Measurements from ENCODE around the gene MALL.
"Not testable (repeated sequence)": the region's sequence is repeated elsewhere in the genome, so short reads cannot be mapped to it uniquely, and the experiment has no call there.

Gene MALL

GRCh38 chr2:110097506-110098220 lies 18.0 kb downstream of the MALL start:
- DNase-seq (ENCODE audit: low spot score): no peak

- DNase-seq (ENCODE audit: low spot score): no peak
Observed at GRCh38 chr2:110095994-110096633, 19.5 kb downstream of the MALL start.

GRCh38 chr2:110094884-110095534 lies 20.6 kb downstream of the MALL start:
- not testable (repeated sequence) for DNase-seq (ENCODE audit: low spot score)

GRCh38 chr2:110093924-110094323 lies 21.7 kb downstream of the MALL start:
- not testable (repeated sequence) for DNase-seq (ENCODE audit: low spot score)

GRCh38 chr2:110090164-110090563 lies 25.5 kb downstream of the MALL start:
- DNase-seq (ENCODE audit: low spot score): not testable (repeated sequence)

GRCh38 chr2:110083757-110084156 lies 31.9 kb downstream of the MALL start:
- not testable (repeated sequence) for DNase-seq (ENCODE audit: low spot score)

GRCh38 chr2:110083162-110083561 lies 32.5 kb downstream of the MALL start:
- not testable (repeated sequence) for DNase-seq (ENCODE audit: low spot score)

- not testable (repeated sequence) for DNase-seq (ENCODE audit: low spot score)
Observed at GRCh38 chr2:110078104-110078503, 37.5 kb downstream of the MALL start.

GRCh38 chr2:110075896-110076295 lies 39.7 kb downstream of the MALL start:
- not testable (repeated sequence) for DNase-seq (ENCODE audit: low spot score)

GRCh38 chr2:110069869-110070268 lies 45.8 kb downstream of the MALL start:
- not testable (repeated sequence) for DNase-seq (ENCODE audit: low spot score)

- DNase-seq (ENCODE audit: low spot score): not testable (repeated sequence)
Observed at GRCh38 chr2:110068153-110068552, 47.5 kb downstream of the MALL start.

- DNase-seq (ENCODE audit: low spot score): not testable (repeated sequence)
Observed at GRCh38 chr2:110062332-110062731, 53.3 kb downstream of the MALL start.

- not testable (repeated sequence) for DNase-seq (ENCODE audit: low spot score)
Observed at GRCh38 chr2:110060550-110060949, 55.1 kb downstream of the MALL start.

GRCh38 chr2:110059694-110060358 lies 55.8 kb downstream of the MALL start:
- not testable (repeated sequence) for DNase-seq (ENCODE audit: low spot score)

- not testable (repeated sequence) for DNase-seq (ENCODE audit: low spot score)
Observed at GRCh38 chr2:110059009-110059693, 56.5 kb downstream of the MALL start.

GRCh38 chr2:110058034-110058433 lies 57.6 kb downstream of the MALL start:
- not testable (repeated sequence) for DNase-seq (ENCODE audit: low spot score)

GRCh38 chr2:110055819-110056408 lies 59.7 kb downstream of the MALL start:
- not testable (repeated sequence) for DNase-seq (ENCODE audit: low spot score)

GRCh38 chr2:110054521-110055407 lies 60.9 kb downstream of the MALL start:
- DNase-seq (ENCODE audit: low spot score): not testable (repeated sequence)

- not testable (repeated sequence) for DNase-seq (ENCODE audit: low spot score)
Observed at GRCh38 chr2:110053688-110054087, 61.9 kb downstream of the MALL start.

GRCh38 chr2:110052166-110052565 lies 63.5 kb downstream of the MALL start:
- not testable (repeated sequence) for DNase-seq (ENCODE audit: low spot score)

Data from AG08395 (cell line).